ENCODE measurements around the gene MYH9. TPM values are rescaled to one million over a fixed set of nuclear protein-coding genes. Genes with fewer than 3 reads are reported as not detected.

Gene MYH9
- total RNA-seq, 1 experiment from 2014 or later, result 788 TPM

DNA sequence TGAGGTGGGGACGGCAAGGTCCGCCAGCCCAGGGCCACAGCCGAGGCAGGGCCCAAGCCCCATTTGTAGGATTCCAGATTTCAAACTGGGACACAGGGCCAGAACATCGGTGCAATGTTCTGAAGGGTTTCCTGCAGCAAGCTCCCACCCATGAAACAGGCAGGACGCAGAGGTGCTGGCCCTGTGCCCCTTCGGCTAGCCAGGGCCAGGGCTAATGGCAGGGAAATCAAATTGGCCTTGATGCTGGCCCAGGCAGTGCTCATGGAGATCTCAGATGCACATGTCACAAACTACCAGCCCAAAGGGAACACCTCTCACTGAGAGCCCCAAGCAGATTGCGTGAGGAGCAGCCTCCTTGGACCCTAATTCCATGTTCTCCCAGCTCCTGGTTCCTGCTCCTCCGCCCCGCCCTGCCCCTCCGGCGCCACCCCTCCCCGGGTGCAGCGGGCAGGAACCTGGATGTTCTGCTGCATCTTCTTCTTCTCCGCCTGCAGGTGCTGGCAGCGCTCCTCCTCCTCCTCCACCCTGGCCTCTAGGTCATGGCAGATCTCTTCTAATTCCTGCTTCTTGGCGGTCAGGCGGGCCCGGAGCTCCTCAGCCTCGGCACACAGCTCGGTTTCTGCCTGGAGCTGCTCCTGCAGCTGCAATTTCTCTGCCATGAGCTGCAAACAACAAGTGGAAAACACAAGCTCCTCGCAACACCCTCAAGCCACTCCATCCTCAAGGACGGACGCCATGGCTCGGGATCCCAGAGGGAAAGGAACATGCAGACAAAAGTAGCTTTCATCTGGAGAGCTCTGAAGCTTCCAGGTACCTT, 87.2 kb downstream of the MYH9 start:
- intact Hi-C loops (cut with micrococcal nuclease; ENCODE audit: unreplicated experiment) (loop anchor here (5.0 kb wide), 1 partner anchor 172 kb away; no protein-coding TSS in a partner anchor), in situ Hi-C loops (cut with HindIII; ENCODE audit: low pct_unique_long_range_greater_than_20kb, low sequenced_read_pairs) (no loop called here)
- no peak overlapping the region for H3K4me3 ChIP-seq (ENCODE audit: low read depth in 2 of 2, low read length in 2 of 2)
- peaks cover 36% of the 10 kb centered on the region for H3K36me3 ChIP-seq (ENCODE audit: control insufficient read depth, insufficient read depth, low read length)
- DNase-seq (ENCODE audit: low read depth, low spot score) (no peak), ATAC-seq (no peak)
- ChIA-PET POLR2A (no interaction called here), CTCF (interaction anchor here (0.6 kb wide), 1 partner anchor 1517 kb away, joined by 6 read pairs; no protein-coding TSS in a partner anchor)
- H3K27me3 ChIP-seq (ENCODE audit: control insufficient read depth, insufficient read depth, low read length), result no peaks in the 10 kb centered on the region
- TF ChIP-seq SIN3A (IDR thresholded peaks at IDR 0.05; ENCODE audit: borderline replicate concordance, insufficient read depth, low read depth, low read length) (no peak), TCF7L2 (IDR thresholded peaks at IDR 0.05; ENCODE audit: low read depth, low read length) (no peak), POLR2AphosphoS5 (IDR thresholded peaks at IDR 0.05; ENCODE audit: low read depth, low read length) (no peak)
- TF ChIP-seq, protein P1, sequence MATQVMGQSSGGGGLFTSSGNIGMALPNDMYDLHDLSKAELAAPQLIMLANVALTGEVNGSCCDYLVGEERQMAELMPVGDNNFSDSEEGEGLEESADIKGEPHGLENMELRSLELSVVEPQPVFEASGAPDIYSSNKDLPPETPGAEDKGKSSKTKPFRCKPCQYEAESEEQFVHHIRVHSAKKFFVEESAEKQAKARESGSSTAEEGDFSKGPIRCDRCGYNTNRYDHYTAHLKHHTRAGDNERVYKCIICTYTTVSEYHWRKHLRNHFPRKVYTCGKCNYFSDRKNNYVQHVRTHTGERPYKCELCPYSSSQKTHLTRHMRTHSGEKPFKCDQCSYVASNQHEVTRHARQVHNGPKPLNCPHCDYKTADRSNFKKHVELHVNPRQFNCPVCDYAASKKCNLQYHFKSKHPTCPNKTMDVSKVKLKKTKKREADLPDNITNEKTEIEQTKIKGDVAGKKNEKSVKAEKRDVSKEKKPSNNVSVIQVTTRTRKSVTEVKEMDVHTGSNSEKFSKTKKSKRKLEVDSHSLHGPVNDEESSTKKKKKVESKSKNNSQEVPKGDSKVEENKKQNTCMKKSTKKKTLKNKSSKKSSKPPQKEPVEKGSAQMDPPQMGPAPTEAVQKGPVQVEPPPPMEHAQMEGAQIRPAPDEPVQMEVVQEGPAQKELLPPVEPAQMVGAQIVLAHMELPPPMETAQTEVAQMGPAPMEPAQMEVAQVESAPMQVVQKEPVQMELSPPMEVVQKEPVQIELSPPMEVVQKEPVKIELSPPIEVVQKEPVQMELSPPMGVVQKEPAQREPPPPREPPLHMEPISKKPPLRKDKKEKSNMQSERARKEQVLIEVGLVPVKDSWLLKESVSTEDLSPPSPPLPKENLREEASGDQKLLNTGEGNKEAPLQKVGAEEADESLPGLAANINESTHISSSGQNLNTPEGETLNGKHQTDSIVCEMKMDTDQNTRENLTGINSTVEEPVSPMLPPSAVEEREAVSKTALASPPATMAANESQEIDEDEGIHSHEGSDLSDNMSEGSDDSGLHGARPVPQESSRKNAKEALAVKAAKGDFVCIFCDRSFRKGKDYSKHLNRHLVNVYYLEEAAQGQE (IDR thresholded peaks at IDR 0.05; ENCODE audit: insufficient read depth in 1 of 2, low read depth in 2 of 2, low read length in 1 of 2), result no peak
- TF ChIP-seq, protein P2, sequence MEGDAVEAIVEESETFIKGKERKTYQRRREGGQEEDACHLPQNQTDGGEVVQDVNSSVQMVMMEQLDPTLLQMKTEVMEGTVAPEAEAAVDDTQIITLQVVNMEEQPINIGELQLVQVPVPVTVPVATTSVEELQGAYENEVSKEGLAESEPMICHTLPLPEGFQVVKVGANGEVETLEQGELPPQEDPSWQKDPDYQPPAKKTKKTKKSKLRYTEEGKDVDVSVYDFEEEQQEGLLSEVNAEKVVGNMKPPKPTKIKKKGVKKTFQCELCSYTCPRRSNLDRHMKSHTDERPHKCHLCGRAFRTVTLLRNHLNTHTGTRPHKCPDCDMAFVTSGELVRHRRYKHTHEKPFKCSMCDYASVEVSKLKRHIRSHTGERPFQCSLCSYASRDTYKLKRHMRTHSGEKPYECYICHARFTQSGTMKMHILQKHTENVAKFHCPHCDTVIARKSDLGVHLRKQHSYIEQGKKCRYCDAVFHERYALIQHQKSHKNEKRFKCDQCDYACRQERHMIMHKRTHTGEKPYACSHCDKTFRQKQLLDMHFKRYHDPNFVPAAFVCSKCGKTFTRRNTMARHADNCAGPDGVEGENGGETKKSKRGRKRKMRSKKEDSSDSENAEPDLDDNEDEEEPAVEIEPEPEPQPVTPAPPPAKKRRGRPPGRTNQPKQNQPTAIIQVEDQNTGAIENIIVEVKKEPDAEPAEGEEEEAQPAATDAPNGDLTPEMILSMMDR (IDR thresholded peaks at IDR 0.05), result no peak
- H3K27ac ChIP-seq (ENCODE audit: low read length), result peak overlapping the region; percentile 71; the same call in 1 of the 2 replicates
- H3K9me3 ChIP-seq (ENCODE audit: control insufficient read depth, insufficient read depth, low read depth, low read length), result no peaks in the 10 kb centered on the region
- BruUV-seq (replicated peaks), result no TSS peak
- peaks cover 21% of the 10 kb centered on the region for H3K4me1 ChIP-seq (ENCODE audit: control insufficient read depth, insufficient read depth, low read length)

DNA sequence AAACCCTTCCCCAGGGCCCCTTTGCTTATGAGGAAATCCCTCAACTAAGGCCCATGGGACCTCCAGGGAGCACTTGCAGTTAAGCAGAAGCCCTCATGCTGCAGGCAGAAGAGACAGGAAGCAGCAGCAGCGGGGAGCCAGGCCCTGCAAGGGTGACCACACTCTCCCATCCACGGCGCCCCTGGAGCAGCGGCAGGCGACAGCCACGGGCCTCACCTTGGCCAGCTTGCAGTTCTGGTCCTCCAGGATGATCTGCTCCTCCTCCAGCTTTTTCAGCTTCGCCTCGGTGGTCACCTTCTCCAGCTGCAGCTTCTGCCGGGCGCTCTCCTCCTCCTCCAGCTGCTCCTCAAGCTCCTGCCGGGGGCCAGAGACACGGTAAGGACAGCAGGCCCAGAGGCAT, 87.9 kb downstream of the MYH9 start:
- intact Hi-C loops (cut with micrococcal nuclease; ENCODE audit: unreplicated experiment) (loop anchor here (5.0 kb wide), 1 partner anchor 172 kb away; no protein-coding TSS in a partner anchor), in situ Hi-C loops (cut with HindIII; ENCODE audit: low pct_unique_long_range_greater_than_20kb, low sequenced_read_pairs) (no loop called here)
- ATAC-seq (no peak), DNase-seq (ENCODE audit: low read depth, low spot score) (no peak)
- ChIA-PET POLR2A (no interaction called here), CTCF (no interaction called here)
- no peak overlapping the region for H3K4me3 ChIP-seq (ENCODE audit: low read depth in 2 of 2, low read length in 2 of 2)
- no peaks in the 10 kb centered on the region for H3K27me3 ChIP-seq (ENCODE audit: control insufficient read depth, insufficient read depth, low read length)
- H3K36me3 ChIP-seq (ENCODE audit: control insufficient read depth, insufficient read depth, low read length), result peaks cover 42% of the 10 kb centered on the region
- peaks cover 21% of the 10 kb centered on the region for H3K4me1 ChIP-seq (ENCODE audit: control insufficient read depth, insufficient read depth, low read length)
- TF ChIP-seq SIN3A (IDR thresholded peaks at IDR 0.05; ENCODE audit: borderline replicate concordance, insufficient read depth, low read depth, low read length) (no peak), TCF7L2 (IDR thresholded peaks at IDR 0.05; ENCODE audit: low read depth, low read length) (no peak), POLR2AphosphoS5 (IDR thresholded peaks at IDR 0.05; ENCODE audit: low read depth, low read length) (no peak)
- TF ChIP-seq, protein P2 (IDR thresholded peaks at IDR 0.05), result no peak
- TF ChIP-seq, protein P1 (IDR thresholded peaks at IDR 0.05; ENCODE audit: insufficient read depth in 1 of 2, low read depth in 2 of 2, low read length in 1 of 2), result no peak
- no peak overlapping the region for H3K27ac ChIP-seq (ENCODE audit: low read length)
- BruUV-seq (replicated peaks), result no TSS peak
- no peaks in the 10 kb centered on the region for H3K9me3 ChIP-seq (ENCODE audit: control insufficient read depth, insufficient read depth, low read depth, low read length)

Data from Panc1 (cell line).